Measurements from ENCODE around the gene STK24.

Gene STK24

DNA sequence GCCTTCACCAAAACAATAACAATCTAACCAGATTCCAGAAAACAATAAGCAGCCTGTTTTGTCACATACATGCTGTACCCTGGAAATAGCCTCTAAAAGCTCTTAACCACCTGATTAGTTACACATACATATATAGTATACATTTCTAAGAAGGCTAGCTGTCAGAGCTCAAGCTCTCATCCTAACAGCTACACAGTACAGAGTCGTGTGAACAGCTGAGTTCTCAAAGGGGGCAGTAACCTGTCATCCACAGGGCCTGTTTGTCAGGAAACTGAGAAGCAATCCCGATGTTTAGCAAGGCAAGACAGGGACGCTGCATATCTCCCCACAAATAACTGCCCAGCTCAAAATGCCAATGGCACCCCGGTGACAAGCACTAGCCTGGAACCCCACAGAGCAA, 56.9 kb downstream of the STK24 start:
- H3K4me2 ChIP-seq (ENCODE audit: low read depth, low read length): no peak overlapping the region
- TF ChIP-seq CTCF (IDR thresholded peaks at IDR 0.05; ENCODE audit: low read length) (no peak), EZH2 (optimal IDR thresholded peaks at IDR 0.05; ENCODE audit: low read depth, low read length) (no peak), EZH2phosphoT487 (IDR thresholded peaks at IDR 0.05; ENCODE audit: low read length) (no peak)
- H3K4me3 ChIP-seq (ENCODE audit: low read length): no peak overlapping the region
- no peak overlapping the region for H3K9ac ChIP-seq (ENCODE audit: low read length)
- no peaks in the 10 kb centered on the region; the same call in 1 of the 2 replicates for H3K36me3 ChIP-seq (replicated peaks; ENCODE audit: insufficient read depth, low read length)
- no peaks in the 10 kb centered on the region for H3K9me2 ChIP-seq (replicated peaks; ENCODE audit: insufficient read depth, low read length)
- no peak for DNase-seq
- H3K27me3 ChIP-seq (replicated peaks; ENCODE audit: insufficient read depth, low read length): no peaks in the 10 kb centered on the region
- no peak overlapping the region for H3K27ac ChIP-seq (ENCODE audit: low read length)
- no peak overlapping the region for H2AFZ ChIP-seq (ENCODE audit: low read length)
- no peaks in the 10 kb centered on the region for H3K9me3 ChIP-seq (replicated peaks; ENCODE audit: insufficient read depth, low read length)
- peaks cover 51% of the 10 kb centered on the region for H4K20me1 ChIP-seq (ENCODE audit: insufficient read depth, low read length)
- peaks cover 7% of the 10 kb centered on the region; the same call in 1 of the 2 replicates for H3K4me1 ChIP-seq (ENCODE audit: low read length)
- no peaks in the 10 kb centered on the region for H3F3A ChIP-seq (ENCODE audit: insufficient read depth, low read length)
- peaks cover 100% of the 10 kb centered on the region for H3K79me2 ChIP-seq (ENCODE audit: low read length)

- H2AFZ ChIP-seq (ENCODE audit: low read length): no peak overlapping the region
- no peak overlapping the region for H3K9ac ChIP-seq (ENCODE audit: low read length)
- H3K9me3 ChIP-seq (replicated peaks; ENCODE audit: insufficient read depth, low read length): no peaks in the 10 kb centered on the region
- TF ChIP-seq EZH2 (optimal IDR thresholded peaks at IDR 0.05; ENCODE audit: low read depth, low read length) (no peak), EZH2phosphoT487 (IDR thresholded peaks at IDR 0.05; ENCODE audit: low read length) (no peak), CTCF (IDR thresholded peaks at IDR 0.05; ENCODE audit: low read length) (no peak)
- no peak overlapping the region for H3K4me2 ChIP-seq (ENCODE audit: low read depth, low read length)
- H3K4me1 ChIP-seq (ENCODE audit: low read length): peaks cover 28% of the 10 kb centered on the region
- H3K27me3 ChIP-seq (replicated peaks; ENCODE audit: insufficient read depth, low read length): no peaks in the 10 kb centered on the region
- DNase-seq: no peak
- peaks cover 100% of the 10 kb centered on the region for H3K79me2 ChIP-seq (ENCODE audit: low read length)
- no peaks in the 10 kb centered on the region for H3K9me2 ChIP-seq (replicated peaks; ENCODE audit: insufficient read depth, low read length)
- peaks cover 39% of the 10 kb centered on the region for H4K20me1 ChIP-seq (ENCODE audit: insufficient read depth, low read length)
- H3K27ac ChIP-seq (ENCODE audit: low read length): no peak overlapping the region
- no peak overlapping the region for H3K4me3 ChIP-seq (ENCODE audit: low read length)
- H3F3A ChIP-seq (ENCODE audit: insufficient read depth, low read length): no peaks in the 10 kb centered on the region
- H3K36me3 ChIP-seq (replicated peaks; ENCODE audit: insufficient read depth, low read length): no peaks in the 10 kb centered on the region; the same call in 1 of the 2 replicates
Measured at GRCh38 chr13:98517576-98518310, 59.2 kb downstream of the STK24 start.

GRCh38 chr13:98515818-98516465, 61.0 kb downstream of the STK24 start:
- no peak overlapping the region for H3K4me2 ChIP-seq (ENCODE audit: low read depth, low read length)
- H3F3A ChIP-seq (ENCODE audit: insufficient read depth, low read length): no peaks in the 10 kb centered on the region
- no peak for TF ChIP-seq CTCF (IDR thresholded peaks at IDR 0.05; ENCODE audit: low read length)
- no peak for TF ChIP-seq EZH2phosphoT487 (IDR thresholded peaks at IDR 0.05; ENCODE audit: low read length)
- no peak for TF ChIP-seq EZH2 (optimal IDR thresholded peaks at IDR 0.05; ENCODE audit: low read depth, low read length)
- DNase-seq: no peak
- peaks cover 32% of the 10 kb centered on the region for H3K4me1 ChIP-seq (ENCODE audit: low read length)
- H4K20me1 ChIP-seq (ENCODE audit: insufficient read depth, low read length): peaks cover 22% of the 10 kb centered on the region
- no peak overlapping the region for H3K27ac ChIP-seq (ENCODE audit: low read length)
- peaks cover 100% of the 10 kb centered on the region for H3K79me2 ChIP-seq (ENCODE audit: low read length)
- H3K9ac ChIP-seq (ENCODE audit: low read length): no peak overlapping the region
- no peaks in the 10 kb centered on the region for H3K27me3 ChIP-seq (replicated peaks; ENCODE audit: insufficient read depth, low read length)
- no peak overlapping the region for H3K4me3 ChIP-seq (ENCODE audit: low read length)
- no peaks in the 10 kb centered on the region; the same call in 1 of the 2 replicates for H3K36me3 ChIP-seq (replicated peaks; ENCODE audit: insufficient read depth, low read length)
- H3K9me2 ChIP-seq (replicated peaks; ENCODE audit: insufficient read depth, low read length): no peaks in the 10 kb centered on the region
- no peaks in the 10 kb centered on the region for H3K9me3 ChIP-seq (replicated peaks; ENCODE audit: insufficient read depth, low read length)
- H2AFZ ChIP-seq (ENCODE audit: low read length): no peak overlapping the region

Data from MM.1S (cell line).